Stimulated activated CD4-positive, alpha-beta T cell treated with anti-CD3 and anti-CD28 coated beads, TNF-alpha, amount 100 ng/mL, for 4 hours (primary cell): ENCODE measurements around the gene NECTIN2.
"Not testable (repeated sequence)": the region's sequence is repeated elsewhere in the genome, so short reads cannot be mapped to it uniquely, and the experiment has no call there.

Experiments
- DNase-seq, 3 experiments: peaks; one replicate each; pipeline ENCODE4 v3.0.0-alpha.2; 2020; ENCODE audit warnings: low read depth in 3 of 3

The NECTIN2 gene

GRCh38 chr19:44817725-44818465, 28.2 kb upstream of the NECTIN2 start:
- no peak for DNase-seq

GRCh38 chr19:44818466-44819031, 27.5 kb upstream of the NECTIN2 start:
- no peak for DNase-seq

- DNase-seq, result no peak
Measured at GRCh38 chr19:44819246-44819832, 26.8 kb upstream of the NECTIN2 start.

GRCh38 chr19:44820648-44821609, 25.2 kb upstream of the NECTIN2 start:
- DNase-seq, result no peak

- DNase-seq, result no peak
Measured at GRCh38 chr19:44822177-44822576, 23.9 kb upstream of the NECTIN2 start.

GRCh38 chr19:44822670-44823372, 23.3 kb upstream of the NECTIN2 start:
- DNase-seq, result no peak

- no peak for DNase-seq
Measured at GRCh38 chr19:44823373-44823698, 22.8 kb upstream of the NECTIN2 start.

GRCh38 chr19:44824761-44825160, 21.3 kb upstream of the NECTIN2 start:
- no peak for DNase-seq

- not testable (repeated sequence) for DNase-seq
Measured at GRCh38 chr19:44832875-44833274, 13.2 kb upstream of the NECTIN2 start.

GRCh38 chr19:44834399-44834798, 11.7 kb upstream of the NECTIN2 start:
- not testable (repeated sequence) for DNase-seq

GRCh38 chr19:44839276-44839675, 6.8 kb upstream of the NECTIN2 start:
- DNase-seq, result no peak

- no peak for DNase-seq
Measured at GRCh38 chr19:44840811-44841210, 5.3 kb upstream of the NECTIN2 start.

GRCh38 chr19:44841231-44841630, 4.9 kb upstream of the NECTIN2 start:
- DNase-seq, result no peak

GRCh38 chr19:44845286-44845611, 848 bp upstream of the NECTIN2 start:
- DNase-seq, result no peak

- no peak for DNase-seq
Measured at GRCh38 chr19:44846455-44847143, 502 bp downstream of the NECTIN2 start.

GRCh38 chr19:44847144-44848035, 1.3 kb downstream of the NECTIN2 start:
- DNase-seq, result no peak

GRCh38 chr19:44848036-44848811, 2.1 kb downstream of the NECTIN2 start:
- DNase-seq, result no peak

GRCh38 chr19:44848812-44849447, 2.8 kb downstream of the NECTIN2 start:
- no peak for DNase-seq

- no peak for DNase-seq
Measured at GRCh38 chr19:44850641-44851109, 4.6 kb downstream of the NECTIN2 start.
